MM.1S (cell line): ENCODE measurements around the gene UGCG.

Experiments
- DNase-seq: peaks from one replicate; pipeline ENCODE4 v3.0.0-alpha.2; 2015
- H2AFZ ChIP-seq: fragments of 300-600 bp; sonication (generic); 2 replicates; pipeline ENCODE4 v1.6.0; 2016; ENCODE audit warnings: antibody characterized with exemption, low read length
- H3F3A ChIP-seq: fragments of 300-600 bp; sonication (generic); 2 replicates; pipeline ENCODE4 v1.6.1; 2016; ENCODE audit warnings: mild to moderate bottlenecking, antibody characterized with exemption, low read length, moderate library complexity, mixed read lengths; ENCODE audit not compliant: insufficient read depth
- H3K27ac ChIP-seq: fragments of 300-600 bp; sonication (generic); 2 replicates; pipeline ENCODE4 v1.5.1; 2016; ENCODE audit warnings: mild to moderate bottlenecking, low read length
- H3K27me3 ChIP-seq: fragments of 300-600 bp; sonication (generic); replicated peaks from 2 replicates; pipeline ENCODE4 v1.6.0; 2016; ENCODE audit warnings: low read length; ENCODE audit not compliant: insufficient read depth
- H3K36me3 ChIP-seq: fragments of 300-600 bp; sonication (generic); replicated peaks from 2 replicates; pipeline ENCODE4 v1.6.1; 2016; ENCODE audit warnings: mild to moderate bottlenecking, low read length, mixed read lengths; ENCODE audit not compliant: insufficient read depth
- H3K4me1 ChIP-seq: fragments of 300-600 bp; sonication (generic); 2 replicates; pipeline ENCODE4 v1.6.1; 2016; ENCODE audit warnings: low read length, mixed read lengths
- H3K4me2 ChIP-seq: fragments of 300-600 bp; sonication (generic); 2 replicates; pipeline ENCODE4 v1.6.0; 2016; ENCODE audit warnings: low read depth, low read length
- H3K4me3 ChIP-seq: fragments of 300-600 bp; sonication (generic); 2 replicates; pipeline ENCODE4 v1.5.1; 2016; ENCODE audit warnings: low read length, mixed read lengths
- H3K79me2 ChIP-seq: fragments of 300-600 bp; sonication (generic); 2 replicates; pipeline ENCODE4 v1.6.1; 2016; ENCODE audit warnings: mixed run types, low read length, mixed read lengths
- H3K9ac ChIP-seq: fragments of 300-600 bp; sonication (generic); 2 replicates; pipeline ENCODE4 v1.6.1; 2016; ENCODE audit warnings: low read length, mixed read lengths
- H3K9me2 ChIP-seq: fragments of 300-600 bp; sonication (generic); replicated peaks from 2 replicates; pipeline ENCODE4 v1.6.1; 2016; ENCODE audit warnings: mild to moderate bottlenecking, low read length, mixed read lengths; ENCODE audit not compliant: insufficient read depth
- H3K9me3 ChIP-seq: fragments of 300-600 bp; sonication (generic); replicated peaks from 2 replicates; pipeline ENCODE4 v1.6.1; 2016; ENCODE audit warnings: mild to moderate bottlenecking, low read length, mixed read lengths; ENCODE audit not compliant: insufficient read depth
- H4K20me1 ChIP-seq: fragments of 300-600 bp; sonication (generic); 2 replicates; pipeline ENCODE4 v1.6.1; 2016; ENCODE audit warnings: mild to moderate bottlenecking, low read length, moderate library complexity, mixed read lengths; ENCODE audit not compliant: insufficient read depth
- CTCF ChIP-seq: fragments of 300-600 bp; sonication (generic); IDR thresholded peaks from 2 replicates; pipeline ENCODE4 v1.5.1; 2016; ENCODE audit warnings: antibody characterized with exemption, low read length, mixed read lengths
- EZH2 ChIP-seq: fragments of 300-600 bp; sonication (generic); optimal IDR thresholded peaks from 2 replicates; pipeline ENCODE3; 2017; ENCODE audit warnings: low read depth, mild to moderate bottlenecking, antibody characterized with exemption, low read length, mixed read lengths
- EZH2phosphoT487 ChIP-seq: fragments of 300-600 bp; sonication (generic); IDR thresholded peaks from 2 replicates; pipeline ENCODE4 v1.6.1; 2018; ENCODE audit warnings: antibody characterized with exemption, low read length

Gene UGCG

GRCh38 chr9:111978616-111979015 is 82.0 kb downstream of the UGCG start:
- no peaks in the 10 kb centered on the region for H3K36me3 ChIP-seq
- no peaks in the 10 kb centered on the region for H3K27me3 ChIP-seq
- peaks cover 11% of the 10 kb centered on the region for H3K4me1 ChIP-seq
- H3K27ac ChIP-seq, result no peak overlapping the region
- H3K4me3 ChIP-seq, result no peak overlapping the region
- H3K79me2 ChIP-seq, result no peaks in the 10 kb centered on the region
- no peak overlapping the region for H3K4me2 ChIP-seq
- H3F3A ChIP-seq, result peaks cover 10% of the 10 kb centered on the region; the same call in 1 of the 2 replicates
- no peaks in the 10 kb centered on the region for H4K20me1 ChIP-seq
- TF ChIP-seq EZH2phosphoT487 (no peak), EZH2 (no peak), CTCF (no peak)
- H3K9ac ChIP-seq, result no peak overlapping the region
- no peak overlapping the region for H2AFZ ChIP-seq
- no peak for DNase-seq
- no peaks in the 10 kb centered on the region for H3K9me3 ChIP-seq
- no peaks in the 10 kb centered on the region for H3K9me2 ChIP-seq

- H3K9me3 ChIP-seq, result no peaks in the 10 kb centered on the region
- DNase-seq, result no peak
- no peak overlapping the region for H3K4me3 ChIP-seq
- H4K20me1 ChIP-seq, result no peaks in the 10 kb centered on the region
- H3K9ac ChIP-seq, result no peak overlapping the region
- TF ChIP-seq EZH2phosphoT487 (no peak), EZH2 (no peak), CTCF (no peak)
- H3F3A ChIP-seq, result peaks cover 17% of the 10 kb centered on the region; the same call in 1 of the 2 replicates
- H3K4me2 ChIP-seq, result no peak overlapping the region
- no peak overlapping the region for H2AFZ ChIP-seq
- H3K27me3 ChIP-seq, result no peaks in the 10 kb centered on the region
- no peaks in the 10 kb centered on the region for H3K79me2 ChIP-seq
- peaks cover 18% of the 10 kb centered on the region for H3K4me1 ChIP-seq
- H3K27ac ChIP-seq, result no peak overlapping the region
- H3K9me2 ChIP-seq, result no peaks in the 10 kb centered on the region
- H3K36me3 ChIP-seq, result no peaks in the 10 kb centered on the region
Observed at GRCh38 chr9:111979561-111979960, 82.9 kb downstream of the UGCG start.

- Histone ChIP-seq H3K9me2 (no peaks in the 10 kb centered on the region), H3K4me2 (no peak overlapping the region), H3K27ac (no peak overlapping the region), H3K4me1 (peaks cover 23% of the 10 kb centered on the region), H3K27me3 (no peaks in the 10 kb centered on the region), H3K4me3 (no peak overlapping the region), H4K20me1 (no peaks in the 10 kb centered on the region), H3K9ac (no peak overlapping the region), H2AFZ (no peak overlapping the region), H3F3A (peaks cover 17% of the 10 kb centered on the region; the same call in 1 of the 2 replicates), H3K9me3 (no peaks in the 10 kb centered on the region), H3K79me2 (no peaks in the 10 kb centered on the region), H3K36me3 (no peaks in the 10 kb centered on the region)
- no peak for DNase-seq
- TF ChIP-seq EZH2phosphoT487 (no peak), EZH2 (no peak), CTCF (no peak)
Observed at GRCh38 chr9:111980398-111980797, 83.8 kb downstream of the UGCG start.
